ENCODE results near the gene KIAA0930. TPM values are rescaled to one million over a fixed set of nuclear protein-coding genes. Genes with fewer than 3 reads are reported as not detected.

Gene KIAA0930
- total RNA-seq, 1 donor, result 68.7 TPM

- DNase-seq (ENCODE audit: low read depth in 2 of 3, low spot score in 2 of 3), result no peak
These were observed 1.6 kb downstream of the KIAA0930 start for GRCh38 chr22:45238957-45239680.

- DNase-seq (ENCODE audit: low read depth in 2 of 3, low spot score in 2 of 3), result no peak
These were observed 2.4 kb downstream of the KIAA0930 start for GRCh38 chr22:45238076-45238956.

DNA sequence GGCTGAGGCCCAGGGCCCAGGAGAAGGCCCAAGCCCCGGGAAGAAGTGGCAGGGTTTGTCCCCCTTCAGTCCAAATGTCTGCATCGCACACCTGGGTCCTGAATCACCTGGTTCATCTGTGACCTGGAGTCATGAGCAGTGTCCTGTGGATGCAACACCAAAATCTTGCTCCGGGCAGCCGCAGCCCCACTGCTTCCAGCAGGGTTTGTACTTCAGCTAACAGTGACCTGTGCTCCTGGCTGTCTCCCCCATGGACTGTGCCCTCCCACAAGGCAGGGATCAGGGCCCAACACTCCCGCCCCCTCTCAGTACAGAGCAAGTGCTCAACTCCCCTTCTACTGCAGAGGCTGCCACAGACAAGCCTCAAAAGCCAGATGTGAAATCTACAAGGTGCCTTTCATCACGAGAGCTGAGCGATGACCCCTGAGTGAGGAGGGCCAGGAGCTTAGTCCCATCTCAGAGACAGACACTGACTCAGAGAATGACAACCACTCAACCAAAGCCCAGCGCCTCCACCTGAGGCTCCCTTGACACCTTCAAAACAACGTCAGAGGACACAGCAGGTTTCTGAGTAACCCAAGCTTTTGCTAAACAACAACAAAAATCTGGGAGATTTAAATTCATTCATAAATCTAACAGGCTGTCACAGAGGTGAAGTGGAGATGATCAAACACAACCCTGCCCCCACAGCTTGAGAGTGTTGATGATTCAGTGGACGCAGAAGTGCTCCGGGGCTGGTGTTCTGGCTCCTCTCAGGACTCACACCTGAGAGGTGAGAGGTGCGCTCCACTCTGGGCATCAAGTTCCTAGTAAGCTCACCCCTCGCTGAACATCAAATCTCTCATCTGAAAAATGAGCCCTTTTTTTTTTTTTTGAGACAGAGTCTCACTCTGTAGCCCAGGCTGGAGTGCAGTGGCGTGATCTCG, 3.4 kb downstream of the KIAA0930 start:
- DNase-seq (ENCODE audit: low read depth in 2 of 3, low spot score in 2 of 3), result no peak

GRCh38 chr22:45235851-45236342, 4.8 kb downstream of the KIAA0930 start:
- no peak for DNase-seq (ENCODE audit: low read depth in 2 of 3, low spot score in 2 of 3)

DNA sequence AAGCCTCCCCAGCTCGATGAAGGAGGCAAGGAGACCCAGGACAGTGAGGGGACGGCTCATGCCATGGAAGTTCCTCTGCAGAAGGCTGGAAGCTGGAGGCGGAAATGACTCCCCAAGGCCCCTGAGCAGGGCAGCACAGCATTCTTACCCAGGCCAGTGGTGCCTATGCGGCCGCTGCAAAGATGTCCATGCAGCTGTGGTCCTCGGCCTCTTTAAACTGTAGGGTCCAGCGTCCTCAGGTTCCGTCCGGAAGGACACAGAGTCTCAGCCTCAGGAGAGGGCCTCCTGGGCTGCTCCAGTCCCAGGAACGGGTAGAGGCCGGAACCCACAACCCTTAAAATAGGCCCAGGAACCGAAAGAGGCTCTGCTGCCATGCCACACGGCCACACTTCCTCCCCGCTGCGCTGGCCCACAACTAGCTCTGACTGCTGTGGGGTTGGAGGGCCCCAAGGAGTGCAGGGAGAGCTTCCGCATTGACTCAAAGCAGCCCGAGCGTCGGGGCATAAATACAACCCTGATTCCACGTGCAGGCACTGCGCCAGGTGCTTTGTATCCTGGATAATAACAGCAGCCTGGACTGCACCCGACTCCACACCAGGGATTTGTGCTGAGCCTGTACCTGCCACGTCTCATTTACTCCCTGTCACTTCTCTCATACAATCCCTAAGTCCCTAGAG, 5.5 kb downstream of the KIAA0930 start:
- peak in 2 of 3 donors; percentile 72 to 90 for DNase-seq (ENCODE audit: low read depth in 2 of 3, low spot score in 2 of 3)

GRCh38 chr22:45233827-45234226, 6.9 kb downstream of the KIAA0930 start:
- DNase-seq (ENCODE audit: low read depth in 2 of 3, low spot score in 2 of 3), result no peak

DNA sequence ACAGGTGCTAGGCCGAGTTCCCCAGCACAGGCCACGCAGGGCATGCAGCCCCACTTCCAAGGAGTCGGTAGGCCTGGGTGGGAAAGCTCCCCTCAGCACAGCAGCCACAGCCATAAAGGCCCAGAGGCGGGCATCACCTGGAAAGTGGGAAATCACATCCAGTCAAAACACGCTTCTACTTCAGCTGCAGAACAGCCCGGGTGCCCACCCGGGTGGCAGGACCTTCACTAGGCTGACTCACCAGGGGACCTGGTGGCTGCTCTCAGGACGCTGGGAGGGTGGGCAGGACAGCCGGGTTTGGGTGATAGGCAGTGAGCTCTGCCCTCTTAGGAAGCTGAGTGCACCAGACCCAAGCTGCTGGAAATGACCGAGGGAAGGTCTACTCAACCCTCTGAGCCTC, 7.3 kb downstream of the KIAA0930 start:
- DNase-seq (ENCODE audit: low read depth in 2 of 3, low spot score in 2 of 3), result no peak

GRCh38 chr22:45231293-45231692, 9.4 kb downstream of the KIAA0930 start:
- DNase-seq (ENCODE audit: low read depth in 2 of 3, low spot score in 2 of 3), result no peak

DNA sequence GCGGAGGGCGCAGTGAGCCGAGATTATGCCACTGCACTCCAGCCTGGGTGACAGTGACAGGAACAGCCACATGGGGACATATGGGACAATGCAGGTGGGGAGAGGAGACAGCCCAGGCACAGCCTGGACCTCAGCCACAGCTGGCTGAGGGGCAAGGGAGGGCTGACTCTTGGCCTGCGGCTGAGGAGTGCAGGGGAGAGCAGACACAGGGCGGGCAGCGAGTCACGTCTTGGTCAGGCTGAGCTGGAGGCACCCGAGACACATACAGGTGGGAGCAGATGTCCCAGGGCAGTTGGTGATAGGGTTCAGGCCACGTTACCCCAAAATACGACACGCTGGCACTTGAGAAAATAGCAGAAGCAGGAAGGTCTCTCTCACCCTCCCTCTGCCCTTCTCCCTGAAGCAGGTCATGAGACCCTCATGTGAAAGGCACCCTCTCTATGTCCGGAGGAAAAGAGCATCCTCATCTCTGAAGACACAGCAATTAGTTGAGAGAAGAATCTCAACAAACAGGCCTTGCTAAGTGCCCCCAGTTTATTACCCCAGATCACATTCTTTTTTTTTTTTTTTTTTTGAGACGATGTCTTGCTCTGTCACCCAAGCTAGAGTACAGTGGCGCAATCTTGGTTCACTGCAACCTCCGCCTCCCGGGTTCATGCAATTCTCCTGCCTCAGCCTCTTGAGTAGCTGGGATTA, 10.5 kb downstream of the KIAA0930 start:
- no peak for DNase-seq (ENCODE audit: low read depth in 2 of 3, low spot score in 2 of 3)

DNA sequence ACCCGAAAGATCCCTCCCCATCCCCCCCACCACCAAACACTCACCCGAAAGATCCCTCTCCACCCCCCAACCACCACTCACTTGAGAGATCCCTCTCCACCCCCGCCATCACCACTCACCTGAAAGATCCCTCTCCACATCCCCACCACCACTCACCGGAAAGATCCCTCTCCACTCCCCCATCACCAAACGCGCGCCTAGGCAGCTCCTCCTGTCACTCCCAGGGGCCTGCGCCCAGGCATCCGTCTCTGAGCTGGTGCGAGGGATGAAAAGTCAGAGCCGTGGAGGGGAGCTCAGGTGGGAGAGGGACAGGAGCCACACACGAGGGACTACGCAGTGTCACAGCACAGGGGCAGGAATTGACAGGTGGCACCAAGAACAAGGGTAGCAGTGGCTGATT, 11.5 kb downstream of the KIAA0930 start:
- no peak for DNase-seq (ENCODE audit: low read depth in 2 of 3, low spot score in 2 of 3)

DNA sequence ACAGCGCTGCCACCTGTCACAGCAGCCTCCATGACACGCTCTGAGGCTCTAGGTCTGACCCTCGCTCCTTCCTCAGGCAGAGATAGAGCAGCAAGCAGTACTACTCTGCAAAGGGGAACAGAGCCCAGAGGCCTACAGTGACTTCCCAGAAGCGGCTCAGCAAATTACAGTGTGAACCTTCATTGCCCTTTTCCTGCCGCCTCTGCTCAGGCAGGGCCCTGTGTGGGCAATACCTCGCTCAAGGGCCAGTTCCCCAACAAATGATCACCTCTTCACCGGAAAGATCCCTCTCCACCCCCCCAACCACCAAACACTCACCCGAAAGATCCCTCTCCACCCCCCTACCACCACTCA, 12.3 kb downstream of the KIAA0930 start:
- no peak for DNase-seq (ENCODE audit: low read depth in 2 of 3, low spot score in 2 of 3)

DNA sequence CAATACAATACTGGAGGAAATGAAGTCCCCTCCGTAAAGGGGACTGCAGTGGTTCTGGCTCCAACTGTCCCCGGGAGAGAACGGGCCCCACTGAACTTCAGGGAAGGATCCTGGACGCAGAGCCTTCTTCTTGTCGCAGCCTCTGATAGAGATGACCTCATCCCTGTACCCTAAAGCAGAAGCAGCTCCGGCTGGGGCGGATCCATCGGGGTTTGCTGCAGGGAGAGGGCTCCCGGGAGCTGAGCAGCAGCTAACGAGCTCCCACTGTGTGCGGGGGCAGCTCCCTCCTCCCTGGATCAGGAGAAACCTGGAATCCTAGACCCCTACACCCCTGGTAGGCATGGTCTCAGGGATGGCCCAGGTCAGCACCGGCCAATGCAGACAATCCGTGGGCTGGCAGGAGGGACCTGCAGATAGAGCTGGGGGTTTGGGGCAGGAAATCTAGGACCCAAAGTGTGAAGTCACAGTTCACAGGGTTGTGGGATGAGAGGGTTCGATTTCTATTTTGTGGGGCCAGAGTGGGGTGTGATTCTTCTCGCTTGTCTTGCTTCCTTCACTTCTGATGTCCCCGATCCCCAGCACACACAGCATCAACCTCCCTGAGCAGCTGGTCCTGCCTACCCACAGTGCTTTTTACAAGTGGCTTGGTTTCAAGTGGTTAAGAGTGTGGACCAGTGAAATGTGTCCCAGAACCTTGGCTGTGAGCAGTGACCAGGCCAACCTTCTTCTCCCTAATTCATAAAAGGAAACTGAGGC, 12.9 kb downstream of the KIAA0930 start:
- DNase-seq (ENCODE audit: low read depth in 2 of 3, low spot score in 2 of 3), result no peak

DNA sequence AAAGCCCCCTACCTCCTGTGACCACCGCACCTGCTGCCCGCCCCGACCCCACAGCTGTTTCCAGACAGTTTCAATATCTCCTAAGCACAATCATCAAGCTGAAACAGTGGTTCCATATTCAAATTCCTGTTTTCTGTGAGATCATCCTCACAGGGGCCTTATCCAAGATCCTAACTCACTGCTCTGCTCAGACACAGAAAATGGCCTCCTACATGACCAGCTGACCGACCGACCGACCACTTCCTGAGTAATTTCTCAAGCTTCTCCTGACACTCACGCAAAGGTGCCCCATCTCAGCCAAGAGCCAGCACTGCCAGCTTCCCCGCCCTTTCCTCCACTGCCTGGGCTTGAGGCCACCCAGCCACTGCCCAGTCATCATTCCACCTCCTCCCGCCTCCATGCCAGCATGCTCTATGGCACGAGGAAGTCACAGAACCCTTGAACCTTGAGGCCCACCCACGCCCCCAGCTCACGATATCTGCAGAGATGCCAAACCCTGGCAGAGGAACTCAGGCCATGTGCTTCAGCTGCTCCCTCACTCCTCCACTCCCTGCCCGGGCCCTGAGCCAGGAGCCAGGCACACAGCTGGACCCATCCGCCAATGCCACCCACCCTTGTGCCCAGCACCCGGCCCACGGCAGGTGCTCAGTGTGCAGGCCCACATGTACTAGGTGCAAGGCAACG, 14.0 kb downstream of the KIAA0930 start:
- DNase-seq (ENCODE audit: low read depth in 2 of 3, low spot score in 2 of 3), result peak in 2 of 3 donors; percentile 19 to 26

DNA sequence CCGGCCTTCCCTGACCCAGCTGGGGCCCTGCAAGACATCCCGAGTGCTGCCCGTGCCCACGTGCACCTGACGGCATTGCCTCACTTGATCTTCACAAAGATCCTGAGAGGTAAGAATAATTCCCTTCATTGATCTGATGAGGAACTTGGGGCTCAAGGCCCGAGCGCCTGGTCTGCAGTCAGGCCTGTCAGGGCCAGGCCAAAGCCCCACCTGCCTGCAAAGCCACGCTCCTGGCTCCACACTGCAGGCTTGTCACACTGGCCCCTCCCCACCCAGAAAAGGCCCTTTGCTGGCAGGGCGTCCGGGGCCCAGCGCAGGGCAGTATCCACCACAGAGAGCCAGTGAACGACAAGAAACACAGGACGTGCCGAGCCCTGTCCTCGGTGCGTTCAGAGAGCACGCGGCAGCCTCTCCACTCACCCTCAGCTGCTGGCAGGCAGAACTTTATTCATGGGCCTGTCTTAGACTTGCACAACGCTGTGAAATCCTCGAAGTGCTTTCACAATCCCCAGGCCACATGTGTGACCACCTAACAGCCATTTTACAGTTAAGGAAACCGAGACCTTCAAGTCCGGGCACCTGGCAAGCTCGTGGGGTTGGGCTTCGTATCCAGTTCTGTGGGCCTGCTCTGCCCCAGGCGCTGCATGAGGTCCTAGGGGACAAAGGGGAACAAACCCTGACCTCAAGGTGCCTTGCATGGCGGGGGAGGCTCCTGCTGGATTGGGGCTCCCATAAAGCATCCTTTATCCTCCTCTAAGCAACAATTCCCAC, 14.8 kb downstream of the KIAA0930 start:
- peak in 1 of 3 donors; percentile 29 for DNase-seq (ENCODE audit: low read depth in 2 of 3, low spot score in 2 of 3)

- DNase-seq (ENCODE audit: low read depth in 2 of 3, low spot score in 2 of 3), result no peak
These were observed 15.5 kb downstream of the KIAA0930 start for GRCh38 chr22:45224988-45225731.

DNA sequence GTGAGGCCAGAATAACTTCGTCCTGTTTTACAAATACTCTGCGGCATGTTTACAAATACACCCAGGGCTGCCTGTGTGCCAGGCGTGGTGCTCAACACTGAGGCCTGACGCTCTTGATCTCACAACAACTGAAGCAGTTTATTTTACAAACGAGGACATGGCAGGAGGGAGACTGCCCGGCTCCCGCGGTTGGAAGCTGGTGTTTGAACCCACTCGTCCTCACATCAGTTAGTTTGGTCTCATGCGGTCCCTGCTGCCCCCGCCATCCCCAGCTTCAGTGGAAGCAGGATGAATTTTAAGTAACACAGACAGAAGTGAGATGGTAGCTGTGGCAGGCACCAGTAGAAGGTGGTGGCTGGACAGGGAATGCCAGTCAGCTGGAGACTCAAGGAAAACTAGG, 16.4 kb downstream of the KIAA0930 start:
- DNase-seq (ENCODE audit: low read depth in 2 of 3, low spot score in 2 of 3), result no peak
